SK-N-SH (cell line): ENCODE data around the gene TMEM59.

Source experiments
- MXI1 ChIP-seq: IDR thresholded peaks from 2 replicates; pipeline ENCODE4 v1.6.1; 2012; ENCODE audit warnings: mild to moderate bottlenecking, low read depth, low read length, improper control_type of control experiment
- TF ChIP-seq, protein P1 (sequence below): fragments of 200-600 bp; sonication (generic); IDR thresholded peaks from 2 replicates; pipeline ENCODE4 v1.6.1; 2017; ENCODE audit warnings: antibody characterized with exemption, mild to moderate bottlenecking, moderate library complexity

DNA sequence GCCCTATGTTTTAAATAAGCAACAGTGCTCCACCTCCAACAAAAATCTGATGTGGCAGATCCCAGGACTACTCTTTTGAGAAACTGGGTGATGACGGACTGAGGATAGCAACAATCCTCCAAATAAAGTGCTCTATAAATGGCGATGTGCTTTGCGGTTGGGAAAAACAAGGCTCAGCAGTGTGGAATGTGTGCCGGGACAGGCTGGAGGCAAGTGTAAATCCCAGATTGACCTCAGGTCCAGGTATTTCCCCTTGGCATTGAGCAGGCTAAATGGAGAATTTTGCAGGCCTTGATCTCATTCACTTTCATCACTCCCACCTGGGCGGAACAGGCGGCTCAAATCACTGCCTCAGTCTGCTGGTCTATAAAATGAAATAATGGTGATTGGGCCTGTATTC lies 71.8 kb downstream of the TMEM59 start:
- TF ChIP-seq MXI1, result no peak
- TF ChIP-seq, protein P1, sequence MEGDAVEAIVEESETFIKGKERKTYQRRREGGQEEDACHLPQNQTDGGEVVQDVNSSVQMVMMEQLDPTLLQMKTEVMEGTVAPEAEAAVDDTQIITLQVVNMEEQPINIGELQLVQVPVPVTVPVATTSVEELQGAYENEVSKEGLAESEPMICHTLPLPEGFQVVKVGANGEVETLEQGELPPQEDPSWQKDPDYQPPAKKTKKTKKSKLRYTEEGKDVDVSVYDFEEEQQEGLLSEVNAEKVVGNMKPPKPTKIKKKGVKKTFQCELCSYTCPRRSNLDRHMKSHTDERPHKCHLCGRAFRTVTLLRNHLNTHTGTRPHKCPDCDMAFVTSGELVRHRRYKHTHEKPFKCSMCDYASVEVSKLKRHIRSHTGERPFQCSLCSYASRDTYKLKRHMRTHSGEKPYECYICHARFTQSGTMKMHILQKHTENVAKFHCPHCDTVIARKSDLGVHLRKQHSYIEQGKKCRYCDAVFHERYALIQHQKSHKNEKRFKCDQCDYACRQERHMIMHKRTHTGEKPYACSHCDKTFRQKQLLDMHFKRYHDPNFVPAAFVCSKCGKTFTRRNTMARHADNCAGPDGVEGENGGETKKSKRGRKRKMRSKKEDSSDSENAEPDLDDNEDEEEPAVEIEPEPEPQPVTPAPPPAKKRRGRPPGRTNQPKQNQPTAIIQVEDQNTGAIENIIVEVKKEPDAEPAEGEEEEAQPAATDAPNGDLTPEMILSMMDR, result no peak
